Stimulated activated CD4-positive, alpha-beta T cell treated with anti-CD3 and anti-CD28 coated beads, Interleukin-2, amount 100 ng/mL, for 24 hours (primary cell): Measurements from ENCODE around the gene PIM3.
A peak's percentile ranks its signal among the peaks of the same experiment; 100 is the strongest.

Experiments
- DNase-seq, 2 donors: peaks; one replicate each; pipeline ENCODE4 v3.0.0-alpha.2; 2020

The PIM3 gene

DNA sequence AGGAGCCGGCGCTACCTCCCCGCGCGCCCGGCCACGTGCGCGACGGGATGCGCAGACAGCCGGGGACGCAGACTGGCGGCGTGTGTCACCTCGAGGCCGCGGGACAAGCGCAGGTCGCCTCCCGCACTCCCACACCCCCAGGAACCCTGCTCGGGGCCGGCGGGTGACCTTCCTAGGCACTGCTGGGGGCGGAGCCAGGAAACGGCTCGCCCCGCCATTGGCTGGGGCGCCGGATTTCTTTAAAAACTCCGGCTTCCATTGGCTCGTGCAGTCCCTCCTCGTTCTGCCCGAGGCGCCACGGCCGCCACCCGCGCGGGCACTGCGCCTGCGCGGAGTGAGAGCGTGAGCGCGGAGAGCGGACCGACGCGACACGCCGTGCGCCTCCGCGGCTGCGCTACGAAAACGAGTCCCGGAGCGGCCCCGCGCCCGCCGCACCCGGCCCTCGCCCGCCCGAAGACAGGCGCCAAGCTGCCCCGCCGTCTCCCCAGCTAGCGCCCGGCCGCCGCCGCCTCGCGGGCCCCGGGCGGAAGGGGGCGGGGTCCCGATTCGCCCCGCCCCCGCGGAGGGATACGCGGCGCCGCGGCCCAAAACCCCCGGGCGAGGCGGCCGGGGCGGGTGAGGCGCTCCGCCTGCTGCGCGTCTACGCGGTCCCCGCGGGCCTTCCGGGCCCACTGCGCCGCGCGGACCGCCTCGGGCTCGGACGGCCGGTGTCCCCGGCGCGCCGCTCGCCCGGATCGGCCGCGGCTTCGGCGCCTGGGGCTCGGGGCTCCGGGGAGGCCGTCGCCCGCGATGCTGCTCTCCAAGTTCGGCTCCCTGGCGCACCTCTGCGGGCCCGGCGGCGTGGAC, at the start of gene PIM3:
PIM3 (plus strand) TSS at position 614 of the 846 bp plus-strand sequence; CDS start at position 790, 176 bp downstream.
- DNase-seq, result peak; percentile 93 to 94

DNA sequence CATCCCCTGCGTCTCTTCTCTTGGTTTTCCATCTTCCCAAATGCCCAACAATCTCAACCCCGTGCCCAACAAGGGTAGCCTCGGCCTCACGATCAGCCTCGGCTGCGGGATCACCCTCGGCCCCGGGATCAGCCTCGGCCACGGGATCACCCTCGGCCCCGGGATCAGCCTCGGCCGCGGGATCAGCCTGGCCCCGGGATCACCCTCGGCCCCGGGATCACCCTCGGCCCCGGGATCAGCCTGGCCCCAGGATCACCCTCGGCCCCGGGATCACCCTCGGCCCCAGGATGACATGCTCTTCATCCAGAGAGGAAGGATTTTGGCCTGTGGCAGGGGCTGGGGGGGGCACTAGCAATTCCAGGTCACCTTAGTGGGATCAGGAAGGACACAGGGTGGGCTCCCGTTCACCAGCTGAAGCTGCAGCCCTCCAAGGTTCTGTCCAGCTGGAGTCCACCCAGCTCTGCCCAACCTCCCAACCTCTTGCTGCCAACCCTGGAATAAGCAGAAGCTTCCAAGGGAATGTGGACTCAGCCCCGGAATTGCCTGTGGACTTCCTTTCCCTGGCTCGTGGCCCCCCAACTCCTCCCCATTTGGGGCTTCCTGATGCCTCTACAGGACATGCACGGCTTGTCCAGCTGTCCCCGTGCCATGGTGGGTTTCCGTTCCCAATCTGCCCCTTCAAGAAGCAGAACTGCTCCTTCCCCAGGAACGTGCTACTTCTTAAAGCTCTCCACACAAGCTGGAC, 48.5 kb upstream of the PIM3 start:
- DNase-seq, result no peak

DNA sequence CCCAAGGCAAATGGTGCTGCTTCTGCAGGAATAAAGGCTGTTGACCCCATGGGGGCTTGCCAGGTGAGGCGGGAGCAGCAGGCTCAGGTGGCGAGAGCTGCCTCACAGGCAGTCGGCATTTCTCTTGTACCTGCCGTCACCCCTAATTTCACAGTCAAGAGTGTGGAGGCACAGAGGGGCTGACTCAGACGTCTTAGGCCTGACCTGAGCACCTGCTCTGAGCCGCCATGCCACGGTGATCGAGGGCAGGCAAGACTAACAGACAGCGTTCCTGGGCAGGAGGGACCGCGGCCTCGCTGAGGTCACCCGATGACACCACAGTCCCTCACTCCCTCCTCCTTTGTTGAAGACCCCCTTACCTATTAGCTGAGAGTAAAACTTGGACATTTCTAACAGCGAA, 47.5 kb upstream of the PIM3 start:
- no peak for DNase-seq

DNA sequence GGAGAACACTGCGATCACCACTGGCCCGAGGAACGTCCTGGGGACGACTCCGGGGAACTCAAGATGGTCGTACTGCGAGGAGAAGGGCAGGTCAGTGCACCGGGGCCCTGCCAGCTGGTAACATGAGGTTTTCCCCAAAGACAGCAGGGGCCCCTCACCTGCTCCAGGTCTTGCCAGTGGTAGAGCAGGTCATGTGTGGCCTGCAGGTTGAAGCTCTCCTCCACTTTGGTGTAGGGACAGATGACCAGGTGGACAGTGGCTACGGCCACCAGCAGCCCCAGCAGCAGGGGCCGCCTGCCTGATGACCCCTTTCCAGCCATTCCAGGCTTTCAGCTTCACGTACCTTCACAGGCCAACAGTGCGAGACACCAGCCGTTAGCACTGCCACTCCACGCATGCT, 47.1 kb upstream of the PIM3 start:
- no peak for DNase-seq

DNA sequence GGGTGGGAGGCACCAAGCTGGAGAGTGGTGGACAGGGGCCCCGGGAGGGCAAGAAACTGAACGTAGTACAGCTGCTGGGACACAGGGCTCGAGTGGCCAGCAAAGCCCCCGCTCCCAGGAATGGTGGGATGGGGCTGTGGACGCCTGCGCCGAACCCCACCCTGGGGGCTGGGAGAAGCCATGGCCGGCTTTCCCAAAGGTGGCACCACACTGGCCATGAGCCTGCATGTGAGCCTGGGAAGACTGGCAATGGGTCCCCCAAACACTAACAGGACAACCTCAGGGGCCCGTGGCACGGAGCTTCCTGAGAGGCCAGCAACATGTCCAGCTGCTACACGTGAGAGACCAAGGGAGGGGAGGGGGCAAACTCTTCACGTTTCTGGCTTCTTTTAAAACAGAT, 46.3 kb upstream of the PIM3 start:
- no peak for DNase-seq

DNA sequence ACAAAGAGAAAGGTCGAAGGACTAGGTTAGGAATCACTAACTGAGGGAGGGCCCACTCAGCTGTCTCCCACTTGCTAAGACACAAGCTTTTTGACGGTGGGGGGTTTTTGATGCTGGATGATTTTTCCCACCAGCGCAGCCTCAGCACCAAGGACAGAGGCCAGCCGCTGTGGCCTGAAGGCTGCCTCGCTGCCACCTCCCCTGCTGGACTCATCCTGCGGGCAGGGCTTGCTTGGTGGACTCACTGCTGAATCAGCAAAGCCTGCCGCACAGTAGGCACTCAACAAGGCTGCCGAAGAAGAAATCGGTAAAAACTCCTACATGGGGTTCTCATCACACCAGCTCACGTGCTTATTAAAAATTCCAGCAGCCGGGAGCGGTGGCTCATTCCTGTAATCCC, 45.0 kb upstream of the PIM3 start:
- no peak for DNase-seq

DNA sequence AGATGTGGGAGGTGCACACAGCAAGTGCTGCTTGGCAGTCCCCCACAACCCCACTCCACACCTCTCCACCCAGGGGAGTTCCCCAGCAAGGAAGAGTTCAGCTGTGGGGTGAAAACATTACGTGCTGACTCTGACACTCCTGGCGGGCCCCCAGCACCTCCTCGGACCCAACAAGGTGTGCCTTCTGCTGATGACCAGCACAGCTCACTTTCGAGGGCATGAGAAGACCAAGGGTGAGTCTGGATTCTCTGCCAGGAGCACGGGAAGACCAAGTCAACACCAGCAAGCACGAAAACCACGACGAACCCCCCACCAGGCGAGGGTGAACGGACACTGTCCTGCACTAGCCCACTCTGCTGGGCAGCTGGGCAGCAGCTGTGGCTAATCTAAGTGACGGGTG, 43.7 kb upstream of the PIM3 start:
- no peak for DNase-seq

DNA sequence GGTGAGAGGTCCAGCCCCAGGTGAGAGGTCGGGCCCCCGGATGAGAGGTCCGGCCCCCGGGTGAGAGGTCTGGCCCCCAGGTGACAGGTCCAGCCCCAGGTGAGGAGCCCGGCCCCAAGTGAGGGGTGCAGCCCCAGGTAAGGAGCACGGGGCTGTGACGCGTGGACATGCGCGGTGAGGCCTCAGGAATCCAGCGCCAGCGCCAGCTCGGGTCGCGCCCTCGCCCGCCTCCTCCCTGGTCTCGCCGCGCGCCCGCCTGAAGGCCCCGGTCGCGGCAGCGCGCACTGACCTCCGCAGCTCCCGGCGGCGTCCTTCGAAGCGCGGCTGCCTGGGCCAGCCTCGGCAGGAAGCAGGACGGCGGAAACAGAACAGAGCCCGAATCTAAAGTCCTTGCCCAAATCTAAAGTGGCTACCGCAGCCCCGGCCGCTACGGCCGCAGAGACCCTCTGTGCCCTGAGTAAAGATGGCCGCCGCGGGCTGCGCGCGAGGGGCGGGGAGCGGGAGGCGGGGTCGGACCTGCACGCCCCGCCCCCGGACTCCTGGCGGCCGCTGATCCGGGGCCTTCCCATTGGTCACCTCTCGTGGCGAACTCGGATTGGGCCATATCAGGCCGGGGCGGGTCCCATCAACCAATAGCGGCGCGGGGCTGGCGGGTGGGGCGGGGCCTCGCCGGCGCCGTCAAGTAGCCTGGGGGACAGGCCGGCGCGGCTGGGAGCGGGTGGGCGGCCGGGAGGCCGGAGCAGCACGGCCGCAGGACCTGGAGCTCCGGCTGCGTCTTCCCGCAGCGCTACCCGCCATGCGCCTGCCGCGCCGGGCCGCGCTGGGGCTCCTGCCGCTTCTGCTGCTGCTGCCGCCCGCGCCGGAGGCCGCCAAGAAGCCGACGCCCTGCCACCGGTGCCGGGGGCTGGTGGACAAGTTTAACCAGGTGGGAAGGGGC, 42.3 kb upstream of the PIM3 start, which contains the start of the genes ALG12 and CRELD2:
ALG12 (minus strand) TSS at position 465 of the 937 bp plus-strand sequence. CDS start 4,673 bp downstream, outside the sequence.
CRELD2 (plus strand) TSS at position 661 of the 937 bp plus-strand sequence; CDS start at position 797, 136 bp downstream.
- DNase-seq, result peak; percentile 97 to 98

DNA sequence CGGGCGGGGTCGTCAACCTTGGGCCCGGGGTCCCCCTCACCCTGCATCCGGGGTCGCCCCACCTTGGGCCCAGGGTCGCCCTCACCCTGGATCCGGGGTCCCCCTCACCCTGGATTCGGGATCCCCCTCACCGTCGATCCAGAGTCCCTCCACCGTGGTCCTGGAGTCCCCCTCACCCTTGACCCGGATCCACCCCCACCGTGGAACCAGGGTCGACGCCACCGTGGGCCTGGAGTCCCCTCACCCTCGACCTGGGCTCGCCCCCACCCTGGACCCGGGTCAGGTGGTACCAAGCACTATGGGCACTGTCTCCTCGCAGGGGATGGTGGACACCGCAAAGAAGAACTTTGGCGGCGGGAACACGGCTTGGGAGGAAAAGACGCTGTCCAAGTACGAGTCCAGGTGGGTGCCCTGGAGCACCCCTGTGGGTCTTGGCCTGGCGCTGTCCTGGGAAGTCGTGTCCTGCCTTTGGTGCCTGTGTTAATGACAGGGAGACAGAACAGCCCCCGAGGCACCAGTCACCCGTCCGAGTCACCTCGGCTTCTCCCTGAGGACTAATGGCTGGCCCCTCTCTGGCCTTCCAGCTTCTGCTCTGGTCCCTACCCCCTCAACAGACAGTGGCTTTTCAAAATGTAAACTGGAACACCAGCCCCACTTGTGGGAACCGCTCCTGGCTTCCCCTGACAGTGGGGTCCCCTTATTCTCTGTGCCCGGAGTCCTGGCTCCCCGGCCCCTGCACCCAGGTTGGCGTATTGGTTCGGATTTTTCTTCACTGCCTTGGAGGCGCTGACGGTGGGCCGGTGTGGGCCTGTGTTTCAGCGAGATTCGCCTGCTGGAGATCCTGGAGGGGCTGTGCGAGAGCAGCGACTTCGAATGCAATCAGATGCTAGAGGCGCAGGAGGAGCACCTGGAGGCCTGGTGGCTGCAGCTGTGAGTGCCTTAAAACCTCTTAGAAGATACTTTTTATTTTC, 41.4 kb upstream of the PIM3 start:
- DNase-seq, result no peak

DNA sequence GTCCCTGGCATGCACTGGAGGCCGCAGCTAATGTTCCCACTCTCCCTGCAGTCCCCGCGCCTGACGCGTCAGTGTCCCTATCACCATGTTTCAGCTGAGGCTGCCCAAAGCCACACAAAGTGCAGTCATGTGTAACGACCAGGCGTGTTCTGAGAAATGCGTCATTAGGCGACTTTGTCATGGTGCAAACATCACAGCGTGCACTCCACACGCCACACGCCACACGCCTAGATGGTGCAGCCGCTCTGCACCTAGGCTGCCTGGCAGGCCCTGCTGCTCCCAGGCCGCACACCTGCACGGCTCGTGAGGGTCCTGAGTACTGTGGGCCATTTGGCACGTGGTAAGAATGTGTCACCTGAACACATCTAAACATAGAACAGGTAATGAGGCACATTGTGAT, 39.7 kb upstream of the PIM3 start:
- DNase-seq, result no peak

DNA sequence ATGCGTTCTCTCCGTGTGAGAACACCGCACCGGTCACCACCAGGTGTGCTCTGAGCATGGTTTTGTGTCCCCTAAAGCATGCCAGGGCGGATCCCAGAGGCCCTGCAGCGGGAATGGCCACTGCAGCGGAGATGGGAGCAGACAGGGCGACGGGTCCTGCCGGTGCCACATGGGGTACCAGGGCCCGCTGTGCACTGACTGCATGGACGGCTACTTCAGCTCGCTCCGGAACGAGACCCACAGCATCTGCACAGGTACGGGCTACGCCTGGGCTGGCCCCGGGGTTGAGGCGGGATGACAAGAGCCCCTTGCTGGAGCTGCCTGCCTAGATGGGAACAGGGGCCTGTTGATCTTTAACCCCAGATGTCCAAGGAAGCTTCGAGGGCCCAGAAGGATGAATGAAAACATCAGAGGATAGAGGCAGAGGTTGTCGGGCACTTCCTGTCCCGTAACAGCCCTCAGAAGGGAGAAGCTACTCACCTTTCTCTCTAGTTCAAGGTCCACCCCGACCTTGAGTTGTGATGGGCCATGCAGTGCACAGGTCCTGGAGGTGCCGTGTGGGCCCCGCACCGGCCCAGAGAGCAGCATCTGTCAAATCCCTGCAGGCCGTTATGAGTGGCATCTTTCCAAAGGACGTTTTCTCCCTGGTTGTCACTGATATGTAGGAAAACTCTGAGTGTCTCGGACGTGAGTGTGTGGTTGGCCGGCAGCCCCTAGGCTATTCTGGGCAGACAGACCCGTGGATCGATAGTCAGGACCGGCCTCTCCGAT, 38.9 kb upstream of the PIM3 start:
- DNase-seq, result no peak

DNA sequence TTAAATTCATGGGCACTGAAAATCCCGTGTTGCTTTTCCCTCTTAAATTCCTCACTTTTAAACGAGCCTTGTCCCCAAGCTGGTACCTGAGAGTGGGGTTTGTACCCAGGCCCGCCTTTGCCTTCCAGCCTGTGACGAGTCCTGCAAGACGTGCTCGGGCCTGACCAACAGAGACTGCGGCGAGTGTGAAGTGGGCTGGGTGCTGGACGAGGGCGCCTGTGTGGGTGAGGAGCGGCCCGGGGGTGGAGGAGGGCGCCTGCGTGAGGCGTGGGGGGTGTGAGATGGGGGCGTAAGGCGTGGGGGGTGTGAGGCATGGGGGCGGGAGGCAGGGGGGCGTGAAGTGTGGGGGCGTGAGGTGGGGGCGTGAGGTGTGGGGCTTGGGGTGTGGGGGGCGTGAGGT, 38.1 kb upstream of the PIM3 start:
- no peak for DNase-seq

DNA sequence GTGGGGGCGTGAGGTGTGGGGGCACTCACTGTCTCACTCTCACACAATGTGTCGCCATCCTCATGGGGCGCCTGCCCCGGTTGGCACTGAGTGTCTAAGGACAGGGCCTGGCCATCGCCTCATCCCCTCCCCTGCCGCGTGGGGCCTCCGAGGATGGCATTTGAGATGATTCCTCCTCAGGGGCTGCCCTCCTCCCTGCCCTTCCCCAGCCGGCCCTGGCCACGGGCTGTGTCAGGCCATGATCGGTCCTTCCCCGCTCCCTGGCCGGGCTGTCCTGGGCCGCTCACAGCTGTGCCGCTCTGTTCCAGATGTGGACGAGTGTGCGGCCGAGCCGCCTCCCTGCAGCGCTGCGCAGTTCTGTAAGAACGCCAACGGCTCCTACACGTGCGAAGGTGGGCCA, 37.6 kb upstream of the PIM3 start:
- no peak for DNase-seq

DNA sequence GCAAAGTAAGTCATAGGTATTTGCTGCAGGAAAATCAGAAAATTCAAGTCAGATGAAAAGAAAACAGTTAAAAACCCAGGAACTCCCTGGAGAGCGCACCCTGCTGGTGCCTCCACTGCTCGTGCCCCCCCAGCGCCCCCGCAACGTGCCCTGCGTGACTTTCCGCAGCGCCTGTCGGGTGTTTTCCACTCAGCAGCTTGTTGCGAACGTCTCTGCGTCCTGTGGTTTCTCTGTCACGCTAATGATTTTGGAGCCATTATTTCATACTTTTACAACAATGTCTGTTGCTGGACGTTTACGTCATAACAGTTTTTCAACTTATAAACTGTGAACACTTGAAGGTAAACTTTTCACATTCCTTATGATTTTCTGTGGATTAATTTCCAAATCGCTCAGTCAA, 37.1 kb upstream of the PIM3 start:
- peak in 1 of 2 donors; percentile 38 for DNase-seq

DNA sequence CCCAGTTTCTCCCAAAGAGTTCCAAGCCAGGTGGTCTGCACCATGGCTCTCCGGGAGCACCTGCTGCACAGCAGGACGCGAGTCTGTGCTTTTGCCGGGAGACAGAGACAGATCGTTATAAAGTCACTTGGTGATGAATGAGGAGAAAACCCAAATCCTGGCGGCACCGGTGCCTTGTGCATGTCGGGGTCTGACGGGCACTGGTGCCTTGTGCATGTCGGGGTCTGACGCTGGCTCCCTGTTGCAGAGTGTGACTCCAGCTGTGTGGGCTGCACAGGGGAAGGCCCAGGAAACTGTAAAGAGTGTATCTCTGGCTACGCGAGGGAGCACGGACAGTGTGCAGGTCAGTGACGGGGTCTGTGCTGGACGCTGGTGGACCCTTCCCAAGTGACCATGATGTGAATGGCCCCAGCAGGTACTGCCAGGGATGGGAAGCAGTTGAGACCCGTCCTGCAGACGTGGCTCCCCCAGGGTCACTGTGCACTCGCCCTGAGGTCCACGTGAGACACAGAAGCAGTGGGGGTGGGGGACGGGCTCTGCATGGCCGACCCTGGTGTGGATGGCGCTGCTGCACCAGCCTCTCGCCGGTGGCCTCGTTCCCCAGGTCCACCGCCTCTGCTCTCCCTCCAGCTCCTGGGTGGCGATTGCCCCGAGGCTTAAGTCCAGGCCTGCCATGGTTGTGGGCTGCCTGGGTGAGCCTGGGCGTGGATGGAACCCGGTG, 36.3 kb upstream of the PIM3 start:
- DNase-seq, result no peak

DNA sequence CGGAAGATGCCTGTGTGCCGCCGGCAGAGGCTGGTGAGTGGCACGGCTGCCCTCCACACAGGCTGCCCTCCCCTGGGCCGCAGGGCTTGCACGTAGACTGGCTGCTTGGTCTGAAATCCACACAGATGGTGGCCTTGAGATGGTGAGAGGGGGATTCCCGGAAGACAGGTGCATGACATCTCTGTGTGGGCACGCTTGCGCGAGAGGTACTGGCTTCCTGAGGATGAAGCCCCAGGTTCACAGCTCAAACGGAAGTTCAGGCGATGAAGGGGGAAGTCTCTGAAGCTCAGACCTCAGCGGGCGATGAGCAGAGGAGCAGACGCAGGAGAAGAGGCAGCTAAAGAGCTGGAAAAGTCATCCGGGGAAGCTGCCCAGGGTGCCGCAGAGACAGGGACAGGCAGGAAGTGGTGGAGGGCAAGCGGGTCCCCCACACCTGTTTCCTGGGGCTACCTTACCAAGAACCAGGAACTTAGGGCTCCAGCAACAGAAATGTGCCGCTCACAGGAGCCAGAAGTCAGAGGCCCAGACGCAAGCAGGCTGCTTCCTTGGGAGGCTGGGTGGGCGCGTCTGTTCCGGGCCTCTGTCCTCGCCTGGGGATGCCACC, 34.9 kb upstream of the PIM3 start:
- peak; percentile 60 to 67 for DNase-seq

DNA sequence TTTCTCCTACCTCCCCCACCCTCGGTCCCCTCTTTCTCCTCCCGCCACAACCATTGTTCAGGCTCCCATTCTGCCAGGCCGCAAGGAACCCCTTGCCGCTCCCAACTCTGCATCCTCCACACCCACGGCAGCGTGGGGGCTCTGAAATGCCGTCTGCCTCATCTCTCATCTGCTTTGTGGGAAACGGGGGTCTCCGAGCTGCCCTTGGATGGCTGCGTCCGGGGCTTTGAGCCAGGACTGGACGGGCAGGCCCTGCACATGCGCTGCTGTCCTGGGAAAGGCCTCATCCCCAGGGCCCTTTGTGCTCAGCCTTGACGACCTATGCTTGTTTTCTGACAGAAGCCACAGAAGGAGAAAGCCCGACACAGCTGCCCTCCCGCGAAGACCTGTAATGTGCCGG, 33.7 kb upstream of the PIM3 start:
- DNase-seq, result no peak

DNA sequence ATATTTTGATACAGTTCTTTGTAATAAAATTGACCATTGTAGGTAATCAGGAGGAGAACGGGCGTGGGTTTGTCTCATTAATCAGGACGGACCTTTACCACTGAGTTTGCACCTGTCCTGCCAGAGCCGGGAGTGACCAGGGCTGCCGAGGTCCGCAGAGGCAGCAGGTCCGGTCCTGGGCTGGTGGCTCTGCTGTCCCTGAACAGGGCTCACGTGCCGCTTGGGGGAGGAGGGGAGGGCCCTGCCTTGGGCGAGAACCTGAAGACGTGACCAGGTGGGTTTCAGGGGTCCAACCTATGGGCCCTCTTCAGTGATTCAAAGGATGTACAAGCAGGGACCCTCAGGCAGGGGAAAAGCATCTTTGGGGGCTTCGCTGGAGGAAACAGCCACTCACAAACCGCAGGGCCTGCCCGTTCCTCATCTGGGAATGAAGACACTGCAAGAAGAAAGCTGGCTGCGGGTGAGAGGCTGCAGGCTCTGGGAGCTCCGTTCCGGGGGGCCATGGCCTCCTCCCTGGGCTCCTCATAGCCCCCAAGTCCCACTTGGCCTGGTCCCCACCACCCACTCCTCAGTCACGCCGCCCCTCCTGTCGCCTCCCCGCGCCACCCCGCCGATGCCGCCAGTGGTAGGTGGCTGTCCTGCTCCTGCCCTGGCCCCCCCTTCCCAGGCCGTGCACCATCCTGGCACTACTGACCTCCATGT, 32.9 kb upstream of the PIM3 start:
- DNase-seq, result no peak

DNA sequence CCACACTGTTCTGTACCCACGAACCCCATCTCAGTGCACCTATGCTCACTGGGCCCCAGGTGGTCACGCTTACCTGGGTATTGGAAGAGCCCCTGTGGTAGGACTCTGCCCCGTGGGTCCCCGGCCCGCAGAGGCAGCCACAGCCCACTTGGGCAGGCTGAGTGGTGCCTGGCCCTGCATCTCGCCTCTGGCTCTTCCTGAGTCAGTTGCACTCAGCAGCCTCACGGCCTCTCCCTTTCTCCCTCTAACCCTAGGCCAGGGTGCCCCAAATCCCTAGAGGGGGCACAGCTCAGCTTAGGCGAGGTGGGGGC, 32.4 kb upstream of the PIM3 start:
- no peak for DNase-seq
